Measurements from ENCODE around the gene STK31.
"Not testable (repeated sequence)": the region's sequence is repeated elsewhere in the genome, so short reads cannot be mapped to it uniquely, and the experiment has no call there.

Gene STK31

GRCh38 chr7:23710000-23710399 is at the start of gene STK31:
TSS of gene STK31 (plus strand) at chr7:23710219. CDS start at chr7:23710286, 67 bp downstream.
- DNase-seq (ENCODE audit: low spot score): no peak

DNA sequence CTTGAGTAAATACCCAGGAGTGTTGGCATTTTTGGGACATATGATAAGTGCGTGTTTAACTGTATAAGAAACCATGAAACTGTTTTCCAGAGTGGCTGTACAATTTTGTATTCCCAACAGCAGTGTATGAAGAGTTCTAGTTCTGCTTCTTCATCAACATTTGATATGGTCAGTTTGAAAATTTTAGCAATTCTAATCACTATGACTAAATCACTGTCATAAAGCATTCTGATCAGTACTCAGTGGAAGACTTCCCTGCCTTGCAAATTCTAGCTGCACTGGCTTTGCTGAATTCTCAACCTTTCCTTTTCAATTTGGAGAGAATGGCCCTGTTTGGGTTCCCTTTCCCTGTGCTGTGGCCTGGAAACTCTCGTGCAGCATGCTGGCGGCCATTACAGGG is 48.6 kb upstream of the STK31 start:
- DNase-seq (ENCODE audit: low spot score): no peak

- DNase-seq (ENCODE audit: low spot score): no peak
Observed at GRCh38 chr7:23662124-23662983, 47.7 kb upstream of the STK31 start.

GRCh38 chr7:23662984-23663313 is 47.1 kb upstream of the STK31 start:
- DNase-seq (ENCODE audit: low spot score): no peak

GRCh38 chr7:23664122-23664521 is 45.9 kb upstream of the STK31 start:
- no peak for DNase-seq (ENCODE audit: low spot score)

- no peak for DNase-seq (ENCODE audit: low spot score)
Observed at GRCh38 chr7:23672033-23672432, 38.0 kb upstream of the STK31 start.

GRCh38 chr7:23679898-23680413 is 30.1 kb upstream of the STK31 start, which contains the start of gene FAM221A:
TSS of gene FAM221A (plus strand) at chr7:23680199. CDS start at chr7:23680219, 20 bp downstream.
- DNase-seq (ENCODE audit: low spot score): peak; percentile 79

DNA sequence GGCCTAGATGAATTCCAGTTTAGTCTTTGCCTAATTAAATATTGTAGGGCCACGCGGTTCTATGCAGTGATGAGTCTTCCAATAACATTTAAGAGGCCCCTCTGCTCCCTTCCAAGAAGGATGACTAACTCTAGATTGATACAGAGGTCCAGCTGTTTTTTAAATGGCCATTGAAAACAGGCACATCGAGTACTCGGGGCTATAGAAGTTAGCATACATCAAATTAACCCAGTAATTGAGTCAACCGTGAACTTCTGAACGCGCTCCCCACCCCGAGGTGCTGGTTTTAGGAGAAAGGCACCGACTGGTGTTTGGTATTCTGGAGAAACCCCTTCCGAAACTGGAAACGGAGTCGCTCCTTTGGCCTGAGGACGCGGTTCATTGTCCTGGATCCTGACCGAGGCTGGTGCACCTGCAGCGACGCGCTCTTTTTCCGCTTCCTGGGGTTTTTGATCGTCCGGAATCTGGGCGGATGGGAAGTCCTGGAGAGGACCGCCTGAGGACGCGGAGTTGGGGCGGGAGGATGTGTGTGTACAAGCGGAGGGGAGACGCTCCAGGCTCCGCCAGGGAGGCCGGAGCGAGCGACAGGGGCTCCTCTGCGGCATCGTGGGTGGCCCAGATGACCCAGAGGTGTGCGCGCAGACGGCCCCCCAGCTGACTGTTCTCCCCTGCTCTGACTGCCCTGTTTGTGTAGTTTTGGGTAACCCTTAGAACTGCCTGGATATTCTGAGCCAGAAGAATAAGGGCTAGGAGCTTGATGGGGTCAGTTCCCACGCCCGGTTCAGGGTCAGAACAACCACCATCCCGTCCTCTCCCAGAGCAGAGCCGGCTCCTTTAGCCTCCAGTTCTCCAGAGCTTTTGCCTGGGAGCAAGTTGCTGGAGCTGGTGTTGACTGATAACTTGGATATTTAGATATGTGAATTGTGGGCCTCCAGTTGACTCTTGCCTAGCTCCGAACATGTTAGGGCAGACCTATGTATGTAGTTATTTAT is 29.3 kb upstream of the STK31 start:
- peak; percentile 52 for DNase-seq (ENCODE audit: low spot score)

- not testable (repeated sequence) for DNase-seq (ENCODE audit: low spot score)
Observed at GRCh38 chr7:23684041-23684440, 26.0 kb upstream of the STK31 start.

DNA sequence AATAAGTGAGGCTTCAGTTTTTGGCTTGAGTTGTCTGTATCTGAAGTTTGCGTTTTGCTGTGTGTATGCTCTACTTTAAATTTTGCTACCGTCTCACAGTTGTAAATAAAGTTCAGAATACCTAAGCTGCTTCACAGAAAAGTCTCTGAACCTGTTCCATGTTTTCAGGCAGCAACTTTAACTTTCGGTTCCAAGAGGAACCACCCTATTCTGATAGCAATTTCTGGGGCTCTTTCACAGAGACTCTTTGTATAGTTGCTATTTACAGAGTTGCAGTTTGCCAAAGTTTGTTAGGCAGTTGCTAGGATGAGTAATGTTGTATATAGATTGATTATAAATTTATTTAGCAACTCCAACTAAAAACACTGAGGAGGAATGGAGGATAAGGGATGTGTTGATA is 24.3 kb upstream of the STK31 start:
- DNase-seq (ENCODE audit: low spot score): peak; percentile 49

- no peak for DNase-seq (ENCODE audit: low spot score)
Observed at GRCh38 chr7:23687011-23687410, 23.0 kb upstream of the STK31 start.

DNA sequence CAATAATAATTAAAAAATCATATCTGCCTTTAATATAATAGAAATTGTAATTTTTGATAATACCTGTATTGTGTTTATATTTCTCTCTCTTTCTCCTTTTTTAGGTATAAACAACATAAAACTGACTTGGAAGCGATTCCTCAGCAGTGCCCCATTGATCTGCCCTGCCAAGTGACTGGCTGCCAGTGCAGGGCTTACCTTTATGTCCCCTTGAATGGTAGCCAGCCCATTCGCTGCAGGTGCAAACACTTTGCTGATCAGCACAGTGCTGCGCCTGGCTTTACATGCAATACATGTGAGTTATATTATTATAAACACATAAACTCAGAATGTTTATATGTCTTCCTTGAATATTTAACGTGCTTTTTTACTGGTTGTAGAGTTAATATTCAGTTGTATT is 20.9 kb upstream of the STK31 start:
- DNase-seq (ENCODE audit: low spot score): no peak

DNA sequence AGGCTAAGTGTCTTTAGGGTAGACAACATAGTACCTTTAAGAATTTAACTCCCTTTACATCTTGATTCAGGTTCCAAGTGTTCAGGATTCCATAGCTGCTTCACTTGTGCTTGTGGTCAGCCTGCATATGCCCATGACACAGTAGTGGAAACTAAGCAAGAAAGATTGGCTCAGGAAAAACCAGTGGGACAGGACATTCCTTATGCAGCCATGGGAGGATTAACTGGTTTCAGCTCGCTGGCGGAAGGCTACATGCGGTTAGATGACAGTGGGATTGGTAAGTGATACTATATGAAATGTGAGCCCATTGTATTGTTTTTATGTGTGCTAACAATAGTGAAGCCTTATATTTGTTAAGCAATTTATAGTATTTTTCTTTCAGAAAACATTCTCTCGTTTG is 18.7 kb upstream of the STK31 start:
- DNase-seq (ENCODE audit: low spot score): no peak

DNA sequence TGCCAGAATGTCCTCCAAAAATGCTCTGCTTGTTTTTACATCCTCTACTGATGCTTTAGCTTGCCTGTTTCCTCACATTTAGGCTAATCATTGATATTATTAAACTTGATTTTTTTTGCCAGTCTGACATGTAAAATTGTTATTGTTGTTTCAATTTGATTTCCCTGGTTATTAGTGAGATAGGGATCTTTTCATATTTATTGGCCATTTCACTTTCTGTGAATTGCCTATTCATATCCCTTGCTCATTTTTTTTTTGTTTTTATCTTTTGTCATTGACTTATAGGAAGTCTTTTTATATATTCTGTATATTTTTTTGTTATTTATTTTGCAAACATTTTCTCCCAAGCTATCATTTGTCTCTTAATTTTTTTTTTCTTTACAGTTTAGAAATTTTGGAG is 16.8 kb upstream of the STK31 start:
- DNase-seq (ENCODE audit: low spot score): no peak

DNA sequence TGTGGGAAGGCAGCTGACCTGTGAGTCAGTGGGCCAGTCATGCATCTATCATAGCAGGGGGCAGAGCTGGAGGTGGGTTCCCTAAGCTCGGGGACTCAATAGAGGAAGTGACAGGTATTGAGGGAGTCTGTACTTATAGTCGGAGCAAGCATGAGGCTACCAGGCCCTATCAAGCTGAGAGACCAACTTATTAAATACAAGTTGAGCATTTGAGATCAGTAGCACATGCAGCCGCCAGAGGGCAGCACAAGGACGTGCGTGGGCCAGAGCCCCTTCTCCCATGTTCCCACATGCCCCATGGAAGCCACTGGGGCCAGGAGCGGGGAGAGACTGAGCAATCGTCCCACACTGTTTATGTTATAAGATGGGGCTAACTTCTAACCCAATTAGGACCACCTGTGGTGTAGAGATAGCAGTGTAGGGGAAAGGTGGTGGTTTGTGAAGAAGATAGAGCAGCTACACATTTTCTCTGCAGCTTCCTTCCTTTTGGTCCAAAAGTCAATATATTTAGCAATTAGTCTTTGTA is 13.0 kb upstream of the STK31 start:
- DNase-seq (ENCODE audit: low spot score): no peak

GRCh38 chr7:23698822-23699221 is 11.2 kb upstream of the STK31 start:
- no peak for DNase-seq (ENCODE audit: low spot score)

DNA sequence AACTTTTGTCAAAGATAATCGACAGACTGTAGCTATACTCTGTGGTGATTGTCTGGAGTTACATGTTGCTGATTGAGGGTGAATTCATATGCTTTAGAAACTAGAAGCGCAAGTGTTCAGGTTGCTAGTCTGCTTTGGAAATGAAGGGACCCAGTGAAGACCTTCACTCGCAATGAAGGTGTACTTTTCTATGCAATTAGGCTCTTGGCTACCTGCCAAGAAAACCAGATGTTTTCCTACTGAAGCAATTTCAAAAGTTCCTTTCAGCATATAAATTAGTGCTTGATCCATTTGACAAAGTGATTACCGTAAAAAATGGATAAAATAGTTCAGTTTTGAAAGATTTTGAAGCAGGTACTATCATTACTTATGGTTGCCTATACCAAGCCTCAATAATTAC is 10.0 kb upstream of the STK31 start:
- no peak for DNase-seq (ENCODE audit: low spot score)

GRCh38 chr7:23709081-23709750 is 803 bp upstream of the STK31 start:
- no peak for DNase-seq (ENCODE audit: low spot score)

DNA sequence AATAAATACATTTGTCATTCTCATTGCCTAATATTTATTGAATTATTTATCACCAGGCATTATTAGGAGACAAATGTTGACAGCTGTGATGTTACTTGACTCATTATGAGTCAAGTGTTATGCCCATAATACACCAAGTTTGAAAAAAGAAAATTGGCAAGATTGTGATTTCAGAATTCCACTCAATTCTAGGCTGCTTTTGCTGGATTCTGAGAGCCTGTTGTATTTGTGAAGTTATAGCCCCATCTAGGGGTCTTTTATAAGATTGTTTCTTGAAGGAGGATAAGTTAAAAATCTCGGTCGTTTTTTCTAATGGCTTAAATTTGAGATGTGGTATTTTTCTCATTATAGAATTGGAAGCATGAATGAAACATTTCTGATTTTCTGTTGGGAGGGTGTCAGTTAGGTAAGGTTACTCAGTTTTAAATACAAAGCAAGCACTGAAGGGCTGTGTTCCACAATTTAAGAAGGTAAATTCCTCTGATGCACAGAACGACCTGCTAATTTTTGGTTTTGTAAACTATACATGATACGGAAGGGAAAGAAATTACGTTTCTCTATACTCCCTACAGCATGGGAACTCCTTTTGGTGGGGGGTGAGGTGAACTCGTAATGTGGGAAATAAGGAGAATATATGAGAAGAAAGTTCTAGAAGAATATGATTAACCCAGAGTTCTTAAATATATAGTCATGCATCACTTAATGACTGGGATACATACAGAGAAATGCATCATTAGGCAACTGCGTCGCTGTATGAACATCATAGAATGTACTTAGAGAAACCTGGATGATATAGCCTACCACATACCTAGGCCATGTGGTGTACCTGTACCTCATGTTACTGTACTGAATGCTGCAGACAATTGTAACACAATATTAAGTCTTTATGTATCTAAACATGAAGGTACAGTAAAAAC is 2.6 kb downstream of the STK31 start:
- peak; percentile 83 for DNase-seq (ENCODE audit: low spot score)

DNA sequence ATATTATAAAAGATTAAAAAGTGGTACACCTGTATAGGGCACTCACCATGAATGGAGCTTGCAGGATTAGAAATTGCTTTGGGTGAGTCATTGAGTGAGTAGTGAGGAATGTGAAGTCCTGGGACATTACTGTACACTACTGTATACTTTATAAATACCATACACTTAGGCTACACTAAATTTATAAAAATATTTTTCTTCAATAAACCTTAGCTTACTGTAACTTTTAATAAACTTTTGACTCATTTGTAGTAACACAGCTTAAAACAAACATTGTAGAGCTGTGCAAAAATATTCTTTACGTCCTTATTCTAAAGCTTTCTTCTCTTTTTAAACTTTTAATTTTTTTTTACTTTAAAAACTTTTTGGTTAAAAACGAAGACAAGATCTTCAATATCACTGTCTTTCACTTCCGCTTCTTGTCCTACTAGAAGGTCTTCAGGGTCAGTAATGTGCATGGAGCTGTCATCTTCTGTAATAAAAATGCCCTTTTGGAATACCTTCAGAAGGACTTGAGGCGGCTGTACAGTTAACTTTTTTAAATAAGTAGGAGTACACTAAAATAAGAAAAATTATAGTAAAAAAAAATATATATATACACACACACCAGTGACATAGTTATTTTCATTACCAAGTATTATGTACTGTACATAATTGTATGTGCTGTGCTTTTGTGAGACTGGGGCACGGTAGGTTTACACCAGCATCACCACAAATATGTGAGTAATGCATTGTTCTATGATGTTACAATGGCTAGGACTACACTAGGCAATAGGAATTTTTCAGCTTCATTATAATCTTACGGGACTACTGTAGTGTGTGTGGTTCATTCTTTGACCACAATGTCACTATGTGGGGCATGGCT is 3.5 kb downstream of the STK31 start:
- no peak for DNase-seq (ENCODE audit: low spot score)
